ENCODE data around the gene VANGL2. TPM values are rescaled to one million over a fixed set of nuclear protein-coding genes. Genes with fewer than 3 reads are reported as not detected.

The VANGL2 gene
- polyA plus RNA-seq, 1 donor: 18.8 TPM

GRCh38 chr1:160438317-160438918, 38.1 kb downstream of the VANGL2 start:
- no peaks in the 10 kb centered on the region for H3K27me3 ChIP-seq (ENCODE audit: control insufficient read depth, insufficient read depth, low read length)

GRCh38 chr1:160438935-160439334, 38.6 kb downstream of the VANGL2 start:
- H3K4me3 ChIP-seq (ENCODE audit: low read length): no peak overlapping the region
- H3K27ac ChIP-seq (ENCODE audit: low read length): no peak overlapping the region
- H3K27me3 ChIP-seq (ENCODE audit: control insufficient read depth, insufficient read depth, low read length): no peaks in the 10 kb centered on the region
- DNase-seq: no peak
- no peaks in the 10 kb centered on the region for H3K9me3 ChIP-seq (ENCODE audit: control insufficient read depth, low read depth, low read length)
- WGBS (ENCODE audit: insufficient coverage, low lambda C conversion rate): no CpG with 5 or more reads among the region's 2 CpGs
- H3K36me3 ChIP-seq (ENCODE audit: control insufficient read depth, insufficient read depth, low read length): no peaks in the 10 kb centered on the region
- peaks cover 5% of the 10 kb centered on the region for H3K4me1 ChIP-seq (ENCODE audit: control insufficient read depth, insufficient read depth, low read length)

More at GRCh38 chr1:160438317-160438918, 38.1 kb downstream of the VANGL2 start:
- Histone ChIP-seq H3K36me3 (ENCODE audit: control insufficient read depth, insufficient read depth, low read length) (no peaks in the 10 kb centered on the region), H3K4me3 (ENCODE audit: low read length) (no peak overlapping the region), H3K4me1 (ENCODE audit: control insufficient read depth, insufficient read depth, low read length) (peaks cover 5% of the 10 kb centered on the region), H3K9me3 (ENCODE audit: control insufficient read depth, low read depth, low read length) (no peaks in the 10 kb centered on the region), H3K27ac (ENCODE audit: low read length) (peak overlapping the region; percentile 1)
- WGBS (ENCODE audit: insufficient coverage, low lambda C conversion rate): 86% methylated on average over 1 of the region's 4 CpGs
- DNase-seq: no peak

GRCh38 chr1:160439718-160440117, 39.4 kb downstream of the VANGL2 start:
- WGBS (ENCODE audit: insufficient coverage, low lambda C conversion rate): 94% methylated on average over 2 of the region's 2 CpGs
- H3K27me3 ChIP-seq (ENCODE audit: control insufficient read depth, insufficient read depth, low read length): no peaks in the 10 kb centered on the region

GRCh38 chr1:160446945-160447600, 46.7 kb downstream of the VANGL2 start:
- H3K36me3 ChIP-seq (ENCODE audit: control insufficient read depth, insufficient read depth, low read length): no peaks in the 10 kb centered on the region
- H3K4me3 ChIP-seq (ENCODE audit: low read length): no peak overlapping the region
- WGBS (ENCODE audit: insufficient coverage, low lambda C conversion rate): 69% methylated on average over 5 of the region's 8 CpGs
- no peaks in the 10 kb centered on the region for H3K27me3 ChIP-seq (ENCODE audit: control insufficient read depth, insufficient read depth, low read length)
- H3K9me3 ChIP-seq (ENCODE audit: control insufficient read depth, low read depth, low read length): no peaks in the 10 kb centered on the region
- H3K4me1 ChIP-seq (ENCODE audit: control insufficient read depth, insufficient read depth, low read length): no peaks in the 10 kb centered on the region
- no peak for DNase-seq
- no peak overlapping the region for H3K27ac ChIP-seq (ENCODE audit: low read length)

More at GRCh38 chr1:160439718-160440117, 39.4 kb downstream of the VANGL2 start:
- H3K9me3 ChIP-seq (ENCODE audit: control insufficient read depth, low read depth, low read length): no peaks in the 10 kb centered on the region
- no peak overlapping the region for H3K4me3 ChIP-seq (ENCODE audit: low read length)
- peaks cover 5% of the 10 kb centered on the region for H3K4me1 ChIP-seq (ENCODE audit: control insufficient read depth, insufficient read depth, low read length)
- DNase-seq: no peak
- no peak overlapping the region for H3K27ac ChIP-seq (ENCODE audit: low read length)
- no peaks in the 10 kb centered on the region for H3K36me3 ChIP-seq (ENCODE audit: control insufficient read depth, insufficient read depth, low read length)

- no CpG with 5 or more reads among the region's 2 CpGs for WGBS (ENCODE audit: insufficient coverage, low lambda C conversion rate)
- Histone ChIP-seq H3K4me1 (ENCODE audit: control insufficient read depth, insufficient read depth, low read length) (no peaks in the 10 kb centered on the region), H3K36me3 (ENCODE audit: control insufficient read depth, insufficient read depth, low read length) (no peaks in the 10 kb centered on the region), H3K27ac (ENCODE audit: low read length) (no peak overlapping the region), H3K9me3 (ENCODE audit: control insufficient read depth, low read depth, low read length) (no peaks in the 10 kb centered on the region), H3K4me3 (ENCODE audit: low read length) (no peak overlapping the region), H3K27me3 (ENCODE audit: control insufficient read depth, insufficient read depth, low read length) (no peaks in the 10 kb centered on the region)
- no peak for DNase-seq
These were observed 49.1 kb downstream of the VANGL2 start for GRCh38 chr1:160449494-160449893.

- H3K27ac ChIP-seq (ENCODE audit: low read length): no peak overlapping the region
- H3K27me3 ChIP-seq (ENCODE audit: control insufficient read depth, insufficient read depth, low read length): no peaks in the 10 kb centered on the region
- H3K36me3 ChIP-seq (ENCODE audit: control insufficient read depth, insufficient read depth, low read length): no peaks in the 10 kb centered on the region
- H3K4me3 ChIP-seq (ENCODE audit: low read length): no peak overlapping the region
- no peaks in the 10 kb centered on the region for H3K9me3 ChIP-seq (ENCODE audit: control insufficient read depth, low read depth, low read length)
- DNase-seq: peak; percentile 10 to 65
- WGBS (ENCODE audit: insufficient coverage, low lambda C conversion rate): no CpG with 5 or more reads among the region's 7 CpGs
- no peaks in the 10 kb centered on the region for H3K4me1 ChIP-seq (ENCODE audit: control insufficient read depth, insufficient read depth, low read length)
These were observed 50.9 kb downstream of the VANGL2 start for GRCh38 chr1:160451119-160451858.

- no peak overlapping the region for H3K4me3 ChIP-seq (ENCODE audit: low read length)
- WGBS (ENCODE audit: insufficient coverage, low lambda C conversion rate): 67% methylated on average over 1 of the region's 1 CpG
- H3K27me3 ChIP-seq (ENCODE audit: control insufficient read depth, insufficient read depth, low read length): no peaks in the 10 kb centered on the region
- H3K4me1 ChIP-seq (ENCODE audit: control insufficient read depth, insufficient read depth, low read length): no peaks in the 10 kb centered on the region
- no peaks in the 10 kb centered on the region for H3K36me3 ChIP-seq (ENCODE audit: control insufficient read depth, insufficient read depth, low read length)
- no peaks in the 10 kb centered on the region for H3K9me3 ChIP-seq (ENCODE audit: control insufficient read depth, low read depth, low read length)
- H3K27ac ChIP-seq (ENCODE audit: low read length): no peak overlapping the region
- no peak for DNase-seq
These were observed 51.5 kb downstream of the VANGL2 start for GRCh38 chr1:160451859-160452232.

- no peaks in the 10 kb centered on the region for H3K9me3 ChIP-seq (ENCODE audit: control insufficient read depth, low read depth, low read length)
- no peak overlapping the region for H3K27ac ChIP-seq (ENCODE audit: low read length)
- no peak for DNase-seq
- H3K27me3 ChIP-seq (ENCODE audit: control insufficient read depth, insufficient read depth, low read length): no peaks in the 10 kb centered on the region
- H3K36me3 ChIP-seq (ENCODE audit: control insufficient read depth, insufficient read depth, low read length): no peaks in the 10 kb centered on the region
- 90% methylated on average over 2 of the region's 7 CpGs for WGBS (ENCODE audit: insufficient coverage, low lambda C conversion rate)
- no peak overlapping the region for H3K4me3 ChIP-seq (ENCODE audit: low read length)
- no peaks in the 10 kb centered on the region for H3K4me1 ChIP-seq (ENCODE audit: control insufficient read depth, insufficient read depth, low read length)
These were observed 53.1 kb downstream of the VANGL2 start for GRCh38 chr1:160453443-160453842.

GRCh38 chr1:160454371-160455152, 54.2 kb downstream of the VANGL2 start:
- no peaks in the 10 kb centered on the region for H3K4me1 ChIP-seq (ENCODE audit: control insufficient read depth, insufficient read depth, low read length)
- no peak for DNase-seq
- H3K9me3 ChIP-seq (ENCODE audit: control insufficient read depth, low read depth, low read length): no peaks in the 10 kb centered on the region
- no peaks in the 10 kb centered on the region for H3K36me3 ChIP-seq (ENCODE audit: control insufficient read depth, insufficient read depth, low read length)
- no peak overlapping the region for H3K4me3 ChIP-seq (ENCODE audit: low read length)
- no peak overlapping the region for H3K27ac ChIP-seq (ENCODE audit: low read length)
- no peaks in the 10 kb centered on the region for H3K27me3 ChIP-seq (ENCODE audit: control insufficient read depth, insufficient read depth, low read length)
- WGBS (ENCODE audit: insufficient coverage, low lambda C conversion rate): 100% methylated on average over 5 of the region's 6 CpGs

- Histone ChIP-seq H3K36me3 (ENCODE audit: control insufficient read depth, insufficient read depth, low read length) (no peaks in the 10 kb centered on the region), H3K4me1 (ENCODE audit: control insufficient read depth, insufficient read depth, low read length) (no peaks in the 10 kb centered on the region), H3K27ac (ENCODE audit: low read length) (no peak overlapping the region), H3K27me3 (ENCODE audit: control insufficient read depth, insufficient read depth, low read length) (no peaks in the 10 kb centered on the region), H3K4me3 (ENCODE audit: low read length) (no peak overlapping the region), H3K9me3 (ENCODE audit: control insufficient read depth, low read depth, low read length) (no peaks in the 10 kb centered on the region)
- no peak for DNase-seq
- WGBS (ENCODE audit: insufficient coverage, low lambda C conversion rate): 100% methylated on average over 1 of the region's 1 CpG
These were observed 54.8 kb downstream of the VANGL2 start for GRCh38 chr1:160455153-160455517.
